Left colon (tissue), 2 donors: Measurements from ENCODE around the gene SPATA16. TPM values are rescaled to one million over a fixed set of nuclear protein-coding genes. Genes with fewer than 3 reads are reported as not detected.

Source experiments
- ATAC-seq: fragments of 200-7000 bp; cut with Tn5 transposase; one replicate; pipeline ENCODE4 v1.9.1; 2020; ENCODE audit warnings: mild to moderate bottlenecking, moderate library complexity
- DNase-seq, 2 donors: peaks; one replicate each; pipeline ENCODE4 v3.0.0-alpha.2; 2020
- intact Hi-C, 2 donors: fragments of 100-400 bp; cut with DNase I in 1 of 2; cut with micrococcal nuclease in 1 of 2; formaldehyde crosslinking; loops; one replicate each; pipeline versions ENCODE4 v1.11.2 to v1.14.0; 2022; cut with DNase I, micrococcal nuclease
- total RNA-seq, 2 donors: library from RNA; stranded (reverse); fragmentation: NEBNext Ultra II Directional; extraction: Animal tissue kit (Norgen Biotek cat#: 25700); gene quantifications; one replicate each; pipeline ENCODE4 v1.2.1, GENCODE V29; 2021
- donor health status: DM: no; HTN: no; CAD: no.
- donor health status: DM: yes; HTN: yes; CAD: no.

Gene SPATA16
- total RNA-seq, 2 donors from 2014 or later, result not detected

DNA sequence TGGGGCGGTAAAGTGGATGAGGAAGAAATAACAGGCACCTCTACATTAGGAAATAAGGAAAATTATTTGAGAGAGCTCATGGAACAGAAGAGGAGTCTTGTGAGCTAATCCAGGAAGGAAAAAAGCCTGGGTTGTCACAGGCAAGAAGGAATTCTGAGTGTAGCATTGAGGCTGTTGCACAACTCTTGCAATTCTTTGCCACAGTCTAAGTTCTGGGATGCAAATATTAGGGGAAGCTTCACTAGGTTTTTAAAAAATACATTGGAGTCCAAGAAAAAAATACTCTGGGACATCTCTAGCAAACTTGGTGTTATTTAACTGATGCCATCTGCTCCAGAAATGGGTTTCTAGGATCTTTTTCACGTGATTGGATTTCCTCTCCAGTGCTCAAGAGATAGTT, 122.3 kb downstream of the SPATA16 start:
- no peak for ATAC-seq
- DNase-seq, result no peak
- intact Hi-C loops, result no loop called here

DNA sequence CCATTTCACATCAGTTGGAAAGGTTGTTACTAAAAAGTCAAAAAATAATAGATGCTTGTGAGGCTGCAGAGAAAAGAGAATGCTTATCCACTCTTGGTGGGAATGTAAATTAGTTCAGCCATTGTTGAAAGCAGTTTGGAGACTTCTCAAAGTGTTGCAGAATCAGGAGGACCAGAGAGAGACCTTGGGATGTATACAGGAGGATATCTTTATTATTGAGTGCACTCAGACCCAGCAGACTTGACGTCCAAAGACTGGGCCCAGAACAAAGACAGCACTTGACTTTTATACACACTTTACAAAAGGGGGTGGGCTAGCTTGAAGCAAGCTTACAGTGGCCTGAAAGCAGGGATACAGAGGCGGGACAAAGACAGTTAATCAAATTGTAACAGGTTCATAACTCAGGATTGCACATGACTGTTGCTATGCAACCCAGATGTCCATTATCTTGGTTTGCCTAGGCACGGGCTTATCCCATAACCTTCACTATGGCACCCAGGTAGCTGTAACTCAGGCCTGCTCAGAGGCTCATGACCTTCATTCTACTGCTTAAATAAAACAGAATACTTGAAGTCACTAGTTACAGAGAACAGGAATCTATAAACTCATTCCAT, 127.7 kb downstream of the SPATA16 start:
- DNase-seq (no peak), ATAC-seq (no peak)
- intact Hi-C loops, result no loop called here

DNA sequence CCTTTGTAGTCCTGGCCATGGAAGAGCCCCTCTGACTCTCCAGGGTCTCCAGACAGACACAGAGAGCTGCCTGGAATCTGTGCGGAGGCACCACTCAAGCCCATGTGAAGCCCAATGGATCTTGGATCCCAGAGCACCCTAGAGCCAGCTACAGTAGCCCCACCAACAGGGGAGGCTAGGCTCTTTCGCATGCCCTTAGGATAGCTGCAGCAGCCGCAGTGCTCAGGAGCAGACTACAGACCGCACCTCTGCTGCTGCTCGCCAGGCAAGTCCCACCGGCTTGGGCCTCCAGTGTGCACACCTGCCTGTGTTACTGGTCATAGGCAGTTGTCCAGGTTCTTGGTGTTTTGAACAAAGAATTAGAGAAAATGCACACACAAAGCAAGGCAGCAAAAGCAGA, 131.6 kb downstream of the SPATA16 start:
- intact Hi-C loops, result no loop called here
- no peak for DNase-seq
- ATAC-seq, result no peak

DNA sequence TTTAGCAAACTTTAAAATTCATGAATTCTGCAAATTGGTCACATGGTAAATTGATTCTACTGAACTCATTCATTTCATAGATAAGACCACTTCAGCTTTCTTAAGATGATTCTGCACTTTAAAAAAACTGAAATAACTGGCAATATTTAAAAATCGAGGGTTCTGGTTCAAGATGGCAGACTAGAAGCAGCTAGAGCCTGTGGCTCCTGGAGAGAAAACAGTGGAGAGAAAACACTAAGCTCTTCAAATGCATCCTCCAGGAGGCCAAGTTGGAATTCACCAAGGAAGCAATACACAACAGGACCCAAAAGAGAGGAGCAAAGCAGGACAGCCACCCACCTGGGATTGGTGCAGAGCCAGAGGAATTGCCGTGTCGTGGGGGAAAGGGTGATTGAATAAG, 132.1 kb downstream of the SPATA16 start:
- intact Hi-C loops, result no loop called here
- no peak for DNase-seq
- ATAC-seq, result no peak

DNA sequence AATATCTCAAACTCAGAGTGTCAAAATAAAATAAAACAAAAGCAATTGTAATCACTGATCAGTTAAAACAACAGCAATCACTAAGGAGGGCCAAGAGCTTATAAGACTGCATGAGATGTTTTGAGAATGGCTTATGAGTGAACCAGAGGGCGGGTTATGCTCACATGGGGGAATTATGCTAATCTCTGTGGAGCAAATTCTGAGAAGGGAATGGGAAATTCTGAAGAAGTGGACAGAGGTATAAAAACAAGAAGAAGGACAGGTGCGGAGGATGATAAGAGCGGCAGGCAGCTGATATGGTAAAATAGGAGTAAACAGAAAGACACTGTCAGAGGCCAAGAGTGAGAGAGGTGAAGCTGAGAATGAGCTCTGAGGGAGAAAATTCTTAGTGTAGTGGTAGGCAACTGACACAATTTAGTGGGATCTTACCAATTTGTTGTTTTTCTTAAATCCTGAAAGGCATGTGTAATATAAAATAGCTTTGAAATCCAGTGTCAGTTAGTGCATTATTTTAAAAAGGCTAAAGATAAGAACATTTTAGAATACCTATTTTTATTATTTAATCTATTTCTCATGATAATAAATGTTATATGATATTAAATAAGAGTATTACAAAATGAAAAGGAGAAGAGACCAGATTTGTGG, 133.8 kb downstream of the SPATA16 start:
- ATAC-seq (no peak), DNase-seq (no peak)
- intact Hi-C loops, result no loop called here

DNA sequence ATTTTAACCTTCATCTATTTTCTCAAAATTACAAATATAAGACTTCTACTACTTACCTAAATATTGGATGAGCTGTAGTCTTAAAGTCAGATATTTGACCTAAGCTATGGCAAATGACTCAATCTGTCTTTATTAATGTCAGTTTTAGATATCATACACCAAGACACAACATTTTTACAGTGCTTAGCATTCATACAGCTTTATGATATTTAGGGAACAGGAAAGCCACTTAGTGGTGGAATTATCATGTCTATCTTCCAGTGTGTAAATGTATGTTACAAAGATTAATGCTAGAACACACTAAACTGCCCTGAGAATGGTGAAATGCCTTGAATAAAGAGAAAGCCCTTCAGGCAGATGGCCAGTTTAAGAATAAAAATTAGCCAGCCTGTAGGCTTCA, 135.0 kb downstream of the SPATA16 start:
- no peak for ATAC-seq
- intact Hi-C loops, result no loop called here
- no peak for DNase-seq

DNA sequence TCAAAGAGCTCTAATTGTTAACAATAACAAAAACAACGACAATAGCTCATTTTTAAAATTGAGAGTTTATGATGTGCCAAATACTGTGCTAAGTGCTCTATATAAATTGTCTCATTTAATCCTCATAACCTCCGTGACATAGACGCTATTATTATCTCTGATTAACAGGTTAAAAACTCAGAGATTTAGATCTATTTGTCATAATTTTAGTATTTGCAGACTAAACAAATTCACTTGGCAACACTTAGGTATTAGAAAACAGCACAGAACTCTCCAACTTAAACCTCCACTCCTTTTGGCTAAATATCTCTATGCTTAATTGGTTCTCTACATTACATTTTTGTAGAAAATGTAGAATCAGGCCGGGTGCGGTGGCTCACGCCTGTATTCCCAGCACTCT, 136.4 kb downstream of the SPATA16 start:
- intact Hi-C loops, result no loop called here
- ATAC-seq (no peak), DNase-seq (no peak)

DNA sequence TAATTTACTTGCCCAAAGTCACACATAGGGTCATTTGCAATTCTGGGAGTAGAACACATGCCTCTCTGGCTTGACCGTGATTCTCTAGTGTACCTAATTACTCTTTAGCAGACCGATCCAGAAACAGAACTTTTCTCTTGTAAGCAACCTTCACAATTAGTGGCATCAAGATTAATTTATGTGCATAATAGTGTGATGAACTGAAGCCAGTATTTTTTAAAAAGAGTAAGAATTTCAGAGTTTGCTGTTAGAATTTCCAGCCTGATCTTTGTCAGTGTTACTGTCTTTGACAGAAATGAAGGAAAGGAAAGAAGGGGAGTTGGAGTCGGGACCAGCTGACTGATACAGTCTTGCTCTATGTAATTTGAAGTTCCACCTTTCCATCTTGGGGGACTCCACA, 137.1 kb downstream of the SPATA16 start:
- no peak for DNase-seq
- no peak for ATAC-seq
- intact Hi-C loops, result no loop called here

DNA sequence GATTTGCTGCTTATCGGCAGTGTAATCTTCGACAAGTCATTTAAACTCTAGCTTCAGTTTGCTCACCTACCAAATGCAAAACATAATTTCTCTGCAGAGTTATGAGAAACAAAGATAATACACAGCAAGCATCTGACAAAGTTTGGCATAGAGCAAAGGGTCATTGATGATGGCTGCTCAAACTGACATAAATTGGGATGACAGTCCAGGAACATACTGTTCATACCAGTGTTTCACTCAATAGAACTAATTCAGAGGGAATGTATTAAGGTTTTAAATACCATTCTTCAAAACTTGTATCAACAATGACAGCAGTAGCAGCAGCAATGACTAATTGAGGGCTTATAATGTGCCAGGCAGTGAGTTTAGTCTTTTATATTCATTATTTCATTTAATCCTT, 137.6 kb downstream of the SPATA16 start:
- intact Hi-C loops, result no loop called here

DNA sequence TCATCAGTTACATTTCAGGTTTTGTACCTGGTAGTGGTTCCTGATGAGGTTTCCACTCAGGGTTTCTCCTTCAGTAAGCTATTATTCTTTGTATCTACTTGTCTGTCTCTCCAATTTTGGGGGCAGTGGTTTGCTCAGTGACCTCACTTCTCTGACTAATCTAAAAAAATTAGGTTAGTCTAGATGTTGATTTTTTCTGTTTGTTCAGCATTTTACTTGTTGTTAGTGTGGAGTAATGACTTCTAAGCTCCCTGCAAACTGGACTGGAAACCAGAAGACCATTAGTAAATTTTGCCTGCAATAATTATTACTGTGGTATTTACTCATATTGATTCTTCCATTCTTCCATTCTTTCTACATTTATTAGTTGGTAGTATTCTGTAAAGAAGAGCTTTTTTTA, 139.4 kb downstream of the SPATA16 start:
- ATAC-seq, result no peak
- DNase-seq, result no peak
- intact Hi-C loops, result no loop called here

More for the DNA sequence above, 137.6 kb downstream of the SPATA16 start:
- ATAC-seq (no peak), DNase-seq (no peak)

DNA sequence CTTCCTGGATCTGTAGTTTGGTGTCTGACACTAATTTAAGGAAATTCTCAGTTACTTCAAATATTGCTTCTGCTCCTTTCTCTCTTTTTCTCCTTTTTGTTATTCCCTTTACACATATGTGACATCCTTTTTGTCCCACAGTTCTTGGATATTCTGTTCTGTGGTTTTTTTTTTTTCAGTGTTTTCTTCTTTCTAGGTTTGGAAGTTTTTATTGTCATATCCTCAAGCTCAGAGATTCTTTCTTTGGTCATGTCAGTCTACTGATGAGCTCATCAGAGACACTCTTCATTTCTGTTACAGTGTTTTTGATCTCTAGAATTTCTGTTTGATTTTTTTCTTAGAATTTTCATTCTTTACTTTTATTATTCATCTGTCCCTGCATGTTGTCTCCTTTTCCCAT, 140.5 kb downstream of the SPATA16 start:
- no peak for DNase-seq
- intact Hi-C loops, result no loop called here
- no peak for ATAC-seq

DNA sequence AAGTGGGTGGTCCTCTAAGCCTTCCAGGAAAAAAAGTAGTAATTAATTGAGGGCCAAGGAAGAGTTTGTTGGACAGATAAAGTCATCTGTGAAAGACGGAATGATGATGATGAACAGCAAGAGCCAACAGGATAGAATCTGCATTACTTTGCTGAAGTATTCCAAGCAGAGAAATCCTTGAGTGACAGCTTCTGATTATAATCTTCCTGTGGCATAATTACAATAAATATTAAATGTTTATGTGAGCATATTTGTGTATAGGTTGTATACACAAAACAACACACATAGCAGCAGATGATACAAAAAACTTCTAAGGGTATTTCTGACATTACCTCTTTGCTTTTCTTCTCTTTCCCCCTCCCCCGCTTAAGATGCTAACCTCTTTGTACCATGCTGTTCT, 147.6 kb downstream of the SPATA16 start:
- intact Hi-C loops, result no loop called here
- no peak for ATAC-seq
- no peak for DNase-seq

DNA sequence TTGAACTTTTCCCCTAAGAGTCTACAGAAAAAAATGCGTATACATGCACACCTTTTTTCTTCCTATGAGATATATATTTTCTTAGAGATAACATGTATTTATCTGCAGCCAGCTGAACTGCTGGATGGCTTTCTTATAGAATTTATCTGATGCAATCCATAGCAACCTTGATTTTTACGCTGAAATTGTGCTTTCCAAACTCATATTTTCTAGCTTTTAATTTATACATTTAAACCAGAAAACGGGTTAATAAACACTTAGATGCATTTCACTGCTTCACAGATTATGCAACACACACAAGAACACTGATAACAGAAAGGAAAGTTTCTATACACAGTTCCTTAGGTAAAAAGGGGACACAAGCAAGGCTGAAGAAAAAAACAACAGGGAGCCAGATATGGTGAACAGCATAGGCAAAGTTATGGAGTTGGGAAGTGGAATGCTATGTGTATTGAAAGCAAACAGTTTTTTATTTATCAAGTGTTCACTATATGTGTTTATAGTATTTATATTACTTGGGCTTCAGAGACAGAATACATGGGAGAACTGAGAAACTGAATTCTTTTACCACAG, 149.5 kb downstream of the SPATA16 start:
- DNase-seq (no peak), ATAC-seq (no peak)
- intact Hi-C loops, result no loop called here

DNA sequence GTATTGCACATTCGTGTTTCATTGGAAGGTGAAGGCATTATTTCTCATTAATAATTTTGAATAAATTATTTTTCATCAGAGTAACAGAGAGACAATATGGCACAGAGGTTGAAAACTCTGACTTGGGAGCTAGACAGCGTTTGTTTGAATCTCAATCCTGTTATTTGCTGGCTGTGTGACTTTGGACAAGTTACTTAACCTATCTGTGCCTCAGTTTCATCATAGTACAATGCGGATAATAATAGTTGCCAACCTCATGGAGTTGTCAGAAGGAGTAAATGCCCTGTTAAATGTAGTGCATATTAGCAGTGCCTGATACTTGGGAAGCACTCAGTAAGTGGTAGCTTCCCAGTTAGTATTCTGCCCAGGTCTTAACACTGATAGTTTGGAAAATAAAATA, 151.7 kb downstream of the SPATA16 start:
- intact Hi-C loops, result no loop called here
- no peak for ATAC-seq

DNA sequence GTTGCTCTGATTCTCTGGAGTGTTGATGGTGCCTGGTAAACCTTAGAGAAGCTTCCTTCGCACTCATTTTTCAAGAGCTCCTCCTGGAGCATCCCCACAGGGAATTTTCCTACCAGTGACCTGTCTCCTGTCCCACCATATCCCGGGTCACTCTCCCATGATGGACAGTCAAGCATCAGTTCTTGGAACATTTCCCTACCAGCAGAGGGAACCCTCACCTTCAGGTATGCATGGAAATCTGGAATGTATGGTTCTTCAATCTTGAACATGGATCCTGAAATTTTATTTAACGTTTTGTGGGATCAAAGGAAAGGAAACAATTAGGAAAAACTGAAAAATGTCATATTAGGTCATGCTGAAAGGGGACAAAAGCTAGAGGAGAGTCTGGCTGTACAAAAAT, 153.8 kb downstream of the SPATA16 start:
- intact Hi-C loops, result no loop called here
- ATAC-seq (no peak), DNase-seq (no peak)

More for the DNA sequence above, 151.7 kb downstream of the SPATA16 start:
- DNase-seq, result no peak

DNA sequence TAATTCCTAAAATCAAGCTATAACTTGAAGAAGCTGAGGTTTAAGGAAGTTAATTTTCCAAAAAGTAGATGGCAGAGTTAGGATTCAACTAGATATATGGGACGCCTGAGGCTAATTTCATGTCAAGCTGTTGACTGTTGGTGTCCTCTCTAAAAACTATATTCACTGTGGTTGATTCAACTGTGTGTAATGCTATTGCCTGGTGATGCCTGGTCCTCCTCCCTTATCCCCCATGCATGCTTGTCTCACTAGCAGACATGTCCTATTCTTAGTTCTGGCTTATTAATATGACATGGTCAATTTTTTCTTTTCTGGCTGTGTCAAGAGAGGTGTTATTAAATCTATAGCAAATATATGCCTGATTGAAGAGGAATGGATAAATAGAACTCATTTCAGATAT, 156.1 kb downstream of the SPATA16 start:
- DNase-seq, result no peak
- no peak for ATAC-seq
- intact Hi-C loops, result no loop called here

DNA sequence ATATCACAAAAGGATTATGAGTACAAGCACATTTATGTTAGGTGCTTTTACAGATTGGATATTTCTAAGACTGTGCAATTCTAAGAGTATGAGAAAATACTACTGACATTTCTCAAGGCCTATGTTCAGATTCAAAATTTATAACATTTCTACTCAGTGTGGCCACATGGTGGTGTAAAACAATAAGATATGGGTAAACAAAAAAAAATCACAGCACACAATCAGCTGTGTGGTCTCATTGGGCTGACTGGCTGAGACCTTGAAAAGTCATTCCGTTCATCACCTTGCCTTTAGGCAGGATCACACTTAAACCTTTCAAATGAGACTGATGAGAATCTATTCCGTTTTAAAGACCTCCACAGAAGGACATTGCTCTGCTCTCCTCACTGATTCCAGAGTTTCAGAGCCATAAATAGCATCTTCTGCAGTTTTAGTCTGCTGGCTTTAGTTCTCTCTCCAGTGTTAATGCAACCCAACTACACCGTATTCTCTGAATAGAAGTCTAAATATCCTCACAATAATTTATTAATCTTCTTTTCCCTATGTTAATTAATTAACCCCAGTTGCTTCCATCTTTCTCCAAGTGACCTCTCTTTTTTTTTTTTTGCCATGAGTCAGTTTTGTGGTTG, 158.2 kb downstream of the SPATA16 start:
- intact Hi-C loops, result no loop called here
- no peak for DNase-seq
- no peak for ATAC-seq

DNA sequence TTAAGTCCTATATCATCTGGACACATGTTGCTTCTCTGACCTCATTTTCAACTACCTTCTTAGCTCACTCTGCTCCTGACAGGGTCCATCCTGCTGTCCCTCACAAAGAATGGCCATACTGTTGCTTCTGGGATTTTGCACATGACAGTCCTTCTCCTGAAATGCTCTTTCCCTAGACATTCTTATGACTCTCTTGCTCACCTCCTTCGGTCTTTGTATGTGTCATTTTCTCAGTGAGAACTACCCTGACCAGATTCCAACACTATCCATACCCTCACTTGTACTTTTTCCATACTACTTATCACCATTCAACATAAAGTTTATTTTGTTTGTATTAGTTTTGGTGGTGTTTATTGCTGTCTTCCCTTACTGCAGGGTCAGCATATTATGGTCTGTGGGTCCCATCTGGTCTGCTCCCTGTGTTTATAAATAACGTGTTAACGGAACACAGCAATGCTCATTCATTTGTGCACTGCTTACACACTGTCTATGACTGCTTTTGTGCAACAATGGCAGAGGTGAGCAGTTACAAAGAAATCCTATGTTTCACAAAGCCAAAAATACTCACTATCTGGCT, 159.5 kb downstream of the SPATA16 start:
- intact Hi-C loops, result no loop called here
- DNase-seq, result no peak
- no peak for ATAC-seq

DNA sequence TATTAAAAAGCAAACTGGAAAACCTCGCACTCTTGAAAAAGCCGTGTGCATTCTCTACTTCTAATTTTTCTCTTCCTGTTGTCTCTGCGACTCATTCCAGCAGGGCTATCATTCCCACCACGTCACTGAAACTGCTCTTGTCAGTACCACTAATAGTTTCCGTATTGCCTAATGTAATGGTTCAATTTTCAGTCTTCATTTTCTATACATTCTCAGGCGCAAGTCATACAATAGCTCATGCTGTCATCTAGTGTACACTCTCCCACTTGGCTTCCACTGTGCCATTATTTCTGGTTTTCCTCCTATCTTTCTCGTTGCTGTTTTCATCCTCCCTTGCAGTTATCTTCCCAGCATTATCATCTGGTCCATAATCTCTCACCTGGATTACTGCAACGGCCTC, 160.2 kb downstream of the SPATA16 start:
- ATAC-seq, result no peak
- no peak for DNase-seq
- intact Hi-C loops, result no loop called here

DNA sequence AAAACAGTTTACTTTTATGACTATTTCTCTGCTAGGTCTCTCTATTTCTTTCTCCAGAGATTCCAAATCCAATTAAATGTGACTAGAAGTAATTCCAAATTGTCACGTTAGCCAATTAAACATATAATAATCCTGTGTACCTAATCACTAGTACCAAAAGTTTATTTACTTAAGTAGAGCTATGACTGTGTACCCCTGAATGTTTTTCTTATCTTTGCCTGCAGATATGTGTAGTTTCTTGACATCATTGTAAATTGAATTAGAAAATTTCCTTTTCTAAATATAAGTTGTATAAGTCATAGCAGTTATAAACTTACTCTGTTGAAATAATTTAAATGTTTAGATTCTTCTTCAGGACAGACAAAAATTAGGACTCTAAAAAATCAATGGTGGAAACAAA, 163.3 kb downstream of the SPATA16 start:
- DNase-seq (no peak), ATAC-seq (no peak)

More for the DNA sequence above, 163.3 kb downstream of the SPATA16 start:
- intact Hi-C loops, result no loop called here
